ENCODE data around the gene ZNF30. TPM values are rescaled to one million over a fixed set of nuclear protein-coding genes. Genes with fewer than 3 reads are reported as not detected.
"Not testable (repeated sequence)": the region's sequence is repeated elsewhere in the genome, so short reads cannot be mapped to it uniquely, and the experiment has no call there.

The ZNF30 gene
- polyA plus RNA-seq, 3 donors, result 0.13 to 1.7 (median 0.29) TPM

GRCh38 chr19:34967551-34967950, 40.8 kb downstream of the ZNF30 start:
- no peak overlapping the region for H3K27ac ChIP-seq (ENCODE audit: low read depth in 1 of 2, low read length in 2 of 2)
- H3K4me1 Mint-ChIP-seq, result peaks cover 12% of the 10 kb centered on the region
- no peak overlapping the region for H3K4me3 Mint-ChIP-seq
- H3K4me1 ChIP-seq (ENCODE audit: control insufficient read depth in 1 of 2, insufficient read depth in 2 of 2, low read length in 2 of 2), result peaks cover 12 to 13% of the 10 kb centered on the region in 2 donors
- DNase-seq, result no peak
- H4K20me1 ChIP-seq (ENCODE audit: insufficient read depth, low read length), result no peaks in the 10 kb centered on the region
- no peak for TF ChIP-seq CTCF (IDR thresholded peaks at IDR 0.05)
- no peak overlapping the region for H3K9ac ChIP-seq (ENCODE audit: insufficient read depth, low read length, poor library complexity, severe bottlenecking)
- H3K9me3 Mint-ChIP-seq, result peaks cover 25 to 48% (median 39%) of the 10 kb centered on the region in 7 donors
- WGBS (ENCODE audit: insufficient coverage), result 95% methylated on average over 3 of the region's 6 CpGs
- no peaks in the 10 kb centered on the region for H3K27me3 ChIP-seq (ENCODE audit: control insufficient read depth in 2 of 2, insufficient read depth in 2 of 2, low read length in 2 of 2)
- H3K4me2 ChIP-seq (replicated peaks; ENCODE audit: extremely low read depth, low read length, poor library complexity, severe bottlenecking), result no peak overlapping the region
- intact Hi-C loops (cut with micrococcal nuclease), result no loop called here
- no peak overlapping the region for H2AFZ ChIP-seq (ENCODE audit: insufficient read depth, low read depth, low read length, poor library complexity, severe bottlenecking)
- no peaks in the 10 kb centered on the region for H3K36me3 Mint-ChIP-seq
- no peak overlapping the region for H3K27ac Mint-ChIP-seq
- H3K27me3 Mint-ChIP-seq (ENCODE audit: low read depth in 3 of 3), result peaks cover 0 to 5% (median 2%) of the 10 kb centered on the region in 3 donors
- H3K9me3 ChIP-seq (replicated peaks in 1 of 2; ENCODE audit: control insufficient read depth in 1 of 2, insufficient read depth in 1 of 2, low read length in 2 of 2), result peaks cover 17 to 31% of the 10 kb centered on the region in 2 donors
- no peaks in the 10 kb centered on the region for H3K79me2 ChIP-seq (ENCODE audit: insufficient read depth, low read length)
- H3K36me3 ChIP-seq (replicated peaks in 1 of 2; ENCODE audit: control insufficient read depth in 1 of 2, insufficient read depth in 2 of 2, low read length in 2 of 2), result no peaks in the 10 kb centered on the region
- H3K4me3 ChIP-seq (replicated peaks in 1 of 3; ENCODE audit: low read depth in 2 of 3, low read length in 3 of 3), result no peak overlapping the region

GRCh38 chr19:34969721-34970120, 43.0 kb downstream of the ZNF30 start:
- no peak overlapping the region for H2AFZ ChIP-seq (ENCODE audit: insufficient read depth, low read depth, low read length, poor library complexity, severe bottlenecking)
- TF ChIP-seq CTCF (IDR thresholded peaks at IDR 0.05), result no peak
- no peak overlapping the region for H3K27ac ChIP-seq (ENCODE audit: low read depth in 1 of 2, low read length in 2 of 2)
- H3K27me3 ChIP-seq (ENCODE audit: control insufficient read depth in 2 of 2, insufficient read depth in 2 of 2, low read length in 2 of 2), result no peaks in the 10 kb centered on the region
- WGBS (ENCODE audit: insufficient coverage), result 100% methylated on average over 1 of the region's 6 CpGs
- H3K4me3 ChIP-seq (replicated peaks in 1 of 3; ENCODE audit: low read depth in 2 of 3, low read length in 3 of 3), result no peak overlapping the region
- H4K20me1 ChIP-seq (ENCODE audit: insufficient read depth, low read length), result no peaks in the 10 kb centered on the region
- peaks cover 17 to 31% of the 10 kb centered on the region in 2 donors for H3K9me3 ChIP-seq (replicated peaks in 1 of 2; ENCODE audit: control insufficient read depth in 1 of 2, insufficient read depth in 1 of 2, low read length in 2 of 2)
- H3K79me2 ChIP-seq (ENCODE audit: insufficient read depth, low read length), result no peaks in the 10 kb centered on the region
- DNase-seq, result no peak
- H3K9ac ChIP-seq (ENCODE audit: insufficient read depth, low read length, poor library complexity, severe bottlenecking), result no peak overlapping the region
- H3K27me3 Mint-ChIP-seq (ENCODE audit: low read depth in 3 of 3), result peaks cover 0 to 4% (median 0%) of the 10 kb centered on the region in 3 donors
- peaks cover 18% of the 10 kb centered on the region for H3K4me1 Mint-ChIP-seq
- H3K9me3 Mint-ChIP-seq, result peaks cover 25 to 45% (median 39%) of the 10 kb centered on the region in 7 donors
- H3K27ac Mint-ChIP-seq, result no peak overlapping the region
- no peaks in the 10 kb centered on the region for H3K36me3 Mint-ChIP-seq
- peaks cover 15 to 16% of the 10 kb centered on the region in 2 donors for H3K4me1 ChIP-seq (ENCODE audit: control insufficient read depth in 1 of 2, insufficient read depth in 2 of 2, low read length in 2 of 2)
- intact Hi-C loops (cut with micrococcal nuclease), result loop anchor here in 1 of 2 donors (5.0 to 10.0 kb wide), 2 partner anchors 43 to 165 kb away; partner anchors contain the start of genes FXYD1 and LGI4
- no peak overlapping the region for H3K4me3 Mint-ChIP-seq
- no peaks in the 10 kb centered on the region for H3K36me3 ChIP-seq (replicated peaks in 1 of 2; ENCODE audit: control insufficient read depth in 1 of 2, insufficient read depth in 2 of 2, low read length in 2 of 2)
- H3K4me2 ChIP-seq (replicated peaks; ENCODE audit: extremely low read depth, low read length, poor library complexity, severe bottlenecking), result no peak overlapping the region

- not testable (repeated sequence) for H3K27me3 ChIP-seq (ENCODE audit: control insufficient read depth in 2 of 2, insufficient read depth in 2 of 2, low read length in 2 of 2); H2AFZ ChIP-seq (ENCODE audit: insufficient read depth, low read depth, low read length, poor library complexity, severe bottlenecking); H3K27ac Mint-ChIP-seq; H3K27me3 Mint-ChIP-seq (ENCODE audit: low read depth in 3 of 3); H3K36me3 Mint-ChIP-seq; H3K4me2 ChIP-seq (replicated peaks; ENCODE audit: extremely low read depth, low read length, poor library complexity, severe bottlenecking); H3K79me2 ChIP-seq (ENCODE audit: insufficient read depth, low read length); H3K27ac ChIP-seq (ENCODE audit: low read depth in 1 of 2, low read length in 2 of 2); H3K4me3 Mint-ChIP-seq; DNase-seq; H3K4me3 ChIP-seq (replicated peaks in 1 of 3; ENCODE audit: low read depth in 2 of 3, low read length in 3 of 3); H3K9ac ChIP-seq (ENCODE audit: insufficient read depth, low read length, poor library complexity, severe bottlenecking); H4K20me1 ChIP-seq (ENCODE audit: insufficient read depth, low read length); H3K36me3 ChIP-seq (replicated peaks in 1 of 2; ENCODE audit: control insufficient read depth in 1 of 2, insufficient read depth in 2 of 2, low read length in 2 of 2)
- Mint-ChIP-seq H3K4me1 (peaks cover 23% of the 10 kb centered on the region), H3K9me3 (peaks cover 25 to 40% (median 39%) of the 10 kb centered on the region in 7 donors)
- 70% methylated on average over 3 of the region's 12 CpGs for WGBS (ENCODE audit: insufficient coverage)
- intact Hi-C loops (cut with micrococcal nuclease), result loop anchor here in 1 of 2 donors (5.0 to 10.0 kb wide), 2 partner anchors 42 to 165 kb away; partner anchors contain the start of genes FXYD1 and LGI4
- Histone ChIP-seq H3K9me3 (replicated peaks in 1 of 2; ENCODE audit: control insufficient read depth in 1 of 2, insufficient read depth in 1 of 2, low read length in 2 of 2) (peaks cover 17 to 31% of the 10 kb centered on the region in 2 donors), H3K4me1 (ENCODE audit: control insufficient read depth in 1 of 2, insufficient read depth in 2 of 2, low read length in 2 of 2) (peaks cover 21 to 22% of the 10 kb centered on the region in 2 donors)
These were observed 43.6 kb downstream of the ZNF30 start for GRCh38 chr19:34970185-34970780.

Data from CD14-positive monocyte (primary cell).